ENCODE results near the gene SFT2D2.

DNA sequence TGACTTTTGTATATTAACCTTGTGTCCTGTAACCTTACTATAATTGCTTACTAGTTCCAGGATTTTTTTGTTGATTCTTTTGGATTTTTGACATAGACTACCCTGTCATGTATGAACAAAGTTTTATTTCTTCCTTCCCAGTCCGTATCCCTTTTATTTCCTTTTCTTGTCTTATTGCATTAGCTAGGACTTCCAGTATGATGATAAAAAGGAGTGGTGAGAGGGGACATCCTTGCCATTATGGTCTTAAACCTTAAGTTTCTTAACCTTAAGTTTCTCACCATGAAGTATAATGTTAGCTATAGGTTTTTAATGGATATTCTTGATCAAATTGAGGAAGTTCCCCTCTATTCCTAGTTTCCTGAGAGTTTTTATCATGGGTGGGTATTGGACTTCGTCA lies 30.4 kb downstream of the SFT2D2 start:
- TF ChIP-seq, protein P1, sequence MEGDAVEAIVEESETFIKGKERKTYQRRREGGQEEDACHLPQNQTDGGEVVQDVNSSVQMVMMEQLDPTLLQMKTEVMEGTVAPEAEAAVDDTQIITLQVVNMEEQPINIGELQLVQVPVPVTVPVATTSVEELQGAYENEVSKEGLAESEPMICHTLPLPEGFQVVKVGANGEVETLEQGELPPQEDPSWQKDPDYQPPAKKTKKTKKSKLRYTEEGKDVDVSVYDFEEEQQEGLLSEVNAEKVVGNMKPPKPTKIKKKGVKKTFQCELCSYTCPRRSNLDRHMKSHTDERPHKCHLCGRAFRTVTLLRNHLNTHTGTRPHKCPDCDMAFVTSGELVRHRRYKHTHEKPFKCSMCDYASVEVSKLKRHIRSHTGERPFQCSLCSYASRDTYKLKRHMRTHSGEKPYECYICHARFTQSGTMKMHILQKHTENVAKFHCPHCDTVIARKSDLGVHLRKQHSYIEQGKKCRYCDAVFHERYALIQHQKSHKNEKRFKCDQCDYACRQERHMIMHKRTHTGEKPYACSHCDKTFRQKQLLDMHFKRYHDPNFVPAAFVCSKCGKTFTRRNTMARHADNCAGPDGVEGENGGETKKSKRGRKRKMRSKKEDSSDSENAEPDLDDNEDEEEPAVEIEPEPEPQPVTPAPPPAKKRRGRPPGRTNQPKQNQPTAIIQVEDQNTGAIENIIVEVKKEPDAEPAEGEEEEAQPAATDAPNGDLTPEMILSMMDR (IDR thresholded peaks at IDR 0.05) = no peak
- no peak for TF ChIP-seq POLR2A (IDR thresholded peaks at IDR 0.05)
